ENCODE results near the gene IL21R.

IL21R gene

GRCh38 chr16:27381974-27382855 lies 19.8 kb upstream of the IL21R start:
- no peak for TF ChIP-seq CTCF (IDR thresholded peaks at IDR 0.05; ENCODE audit: low read depth, low read length)
- DNase-seq (ENCODE audit: low read depth, low spot score) = no peak
- in situ Hi-C loops (cut with HindIII; ENCODE audit: low sequenced_read_pairs) = no loop called here
- H3K4me3 ChIP-seq (ENCODE audit: low read depth, low read length) = no peak overlapping the region

- DNase-seq (ENCODE audit: low read depth, low spot score) = no peak
- TF ChIP-seq CTCF (IDR thresholded peaks at IDR 0.05; ENCODE audit: low read depth, low read length) = no peak
- H3K4me3 ChIP-seq (ENCODE audit: low read depth, low read length) = no peak overlapping the region
- in situ Hi-C loops (cut with HindIII; ENCODE audit: low sequenced_read_pairs) = no loop called here
Observed at GRCh38 chr16:27383556-27384243, 18.3 kb upstream of the IL21R start.

- no peak overlapping the region for H3K4me3 ChIP-seq (ENCODE audit: low read depth, low read length)
- no peak for DNase-seq (ENCODE audit: low read depth, low spot score)
- in situ Hi-C loops (cut with HindIII; ENCODE audit: low sequenced_read_pairs) = no loop called here
- no peak for TF ChIP-seq CTCF (IDR thresholded peaks at IDR 0.05; ENCODE audit: low read depth, low read length)
Observed at GRCh38 chr16:27384425-27384824, 17.5 kb upstream of the IL21R start.

GRCh38 chr16:27385398-27385797 lies 16.6 kb upstream of the IL21R start:
- no peak for TF ChIP-seq CTCF (IDR thresholded peaks at IDR 0.05; ENCODE audit: low read depth, low read length)
- no peak overlapping the region for H3K4me3 ChIP-seq (ENCODE audit: low read depth, low read length)
- in situ Hi-C loops (cut with HindIII; ENCODE audit: low sequenced_read_pairs) = no loop called here
- DNase-seq (ENCODE audit: low read depth, low spot score) = no peak

- no peak overlapping the region for H3K4me3 ChIP-seq (ENCODE audit: low read depth, low read length)
- in situ Hi-C loops (cut with HindIII; ENCODE audit: low sequenced_read_pairs) = no loop called here
- no peak for TF ChIP-seq CTCF (IDR thresholded peaks at IDR 0.05; ENCODE audit: low read depth, low read length)
- DNase-seq (ENCODE audit: low read depth, low spot score) = no peak
Observed at GRCh38 chr16:27386674-27387073, 15.3 kb upstream of the IL21R start.

- no peak overlapping the region for H3K4me3 ChIP-seq (ENCODE audit: low read depth, low read length)
- no peak for DNase-seq (ENCODE audit: low read depth, low spot score)
- TF ChIP-seq CTCF (IDR thresholded peaks at IDR 0.05; ENCODE audit: low read depth, low read length) = no peak
- in situ Hi-C loops (cut with HindIII; ENCODE audit: low sequenced_read_pairs) = no loop called here
Observed at GRCh38 chr16:27387724-27388123, 14.2 kb upstream of the IL21R start.

Measured in astrocyte of the spinal cord (primary cell).